HL-60/S4 treated with phorbol 12-myristate 13-acetate at 8.2 ng/mL for 4 days and 3 days (cell line): ENCODE measurements around the gene CAPRIN1.

Source experiments
- in situ Hi-C: fragments of 300-500 bp; cut with MboI; formaldehyde crosslinking; loops from 2 replicates; pipeline ENCODE4 v1.15.0; 2022; ENCODE audit warnings: low sequenced_read_pairs

Gene CAPRIN1

GRCh38 chr11:34051349-34052035 lies at the start of gene CAPRIN1:
Gene CAPRIN1 (plus strand): TSS chr11:34051731. CDS start chr11:34052421, 690 bp downstream.
- in situ Hi-C loops = no loop called here

GRCh38 chr11:34002420-34002819 lies 49.1 kb upstream of the CAPRIN1 start:
- in situ Hi-C loops = no loop called here

GRCh38 chr11:34004236-34004635 lies 47.3 kb upstream of the CAPRIN1 start:
- in situ Hi-C loops = no loop called here

GRCh38 chr11:34006876-34007275 lies 44.7 kb upstream of the CAPRIN1 start:
- in situ Hi-C loops = no loop called here

- in situ Hi-C loops = no loop called here
These were observed 38.8 kb upstream of the CAPRIN1 start for GRCh38 chr11:34012734-34013133.

- in situ Hi-C loops = no loop called here
These were observed 37.5 kb upstream of the CAPRIN1 start for GRCh38 chr11:34013898-34014571.

- in situ Hi-C loops = no loop called here
These were observed 29.4 kb upstream of the CAPRIN1 start for GRCh38 chr11:34021977-34022735.

- in situ Hi-C loops = no loop called here
These were observed 25.1 kb upstream of the CAPRIN1 start for GRCh38 chr11:34026432-34026831.

- in situ Hi-C loops = no loop called here
These were observed 23.8 kb upstream of the CAPRIN1 start for GRCh38 chr11:34027516-34028408.

GRCh38 chr11:34028425-34028824 lies 23.1 kb upstream of the CAPRIN1 start:
- in situ Hi-C loops = no loop called here

- in situ Hi-C loops = no loop called here
These were observed 22.4 kb upstream of the CAPRIN1 start for GRCh38 chr11:34029176-34029575.

GRCh38 chr11:34030382-34030781 lies 21.1 kb upstream of the CAPRIN1 start:
- in situ Hi-C loops = no loop called here

- in situ Hi-C loops = no loop called here
These were observed 18.1 kb upstream of the CAPRIN1 start for GRCh38 chr11:34033399-34033798.

GRCh38 chr11:34034053-34034452 lies 17.5 kb upstream of the CAPRIN1 start:
- in situ Hi-C loops = no loop called here

- in situ Hi-C loops = no loop called here
These were observed 15.1 kb upstream of the CAPRIN1 start for GRCh38 chr11:34036456-34036855.

GRCh38 chr11:34037016-34037415 lies 14.5 kb upstream of the CAPRIN1 start:
- in situ Hi-C loops = no loop called here

GRCh38 chr11:34040571-34040970 lies 11.0 kb upstream of the CAPRIN1 start:
- in situ Hi-C loops = no loop called here

GRCh38 chr11:34044664-34045485 lies 6.7 kb upstream of the CAPRIN1 start:
- in situ Hi-C loops = no loop called here

- in situ Hi-C loops = no loop called here
These were observed 2.5 kb upstream of the CAPRIN1 start for GRCh38 chr11:34049028-34049427.
